IMR-90 (cell line): Measurements from ENCODE around the gene CNPY1. TPM values are rescaled to one million over a fixed set of nuclear protein-coding genes. Genes with fewer than 3 reads are reported as not detected.

Source experiments
- ATAC-seq: fragments of 200-7000 bp; cut with Tn5 transposase; 2 replicates; pipeline ENCODE4 v1.9.1; 2020; ENCODE audit warnings: low read depth, mild to moderate bottlenecking, moderate library complexity
- BruUV-seq: library from RNA; stranded (reverse); fragments of 400-500 nt; replicated peaks from 2 replicates; lab custom pipeline; 2021; lab: Mats Ljungman, UMichigan
- CTCF ChIA-PET: fragments of 300-600 bp; formaldehyde crosslinking; extraction: SDS; loops from one replicate; lab custom pipeline; 2021; ENCODE audit warnings: antibody characterized with exemption; lab: Yijun Ruan, JAX
- POLR2A ChIA-PET: fragments of 300-600 bp; sonication (Branson Sonifier 250); formaldehyde crosslinking; loops from one replicate; lab custom pipeline; 2022; ENCODE audit warnings: antibody characterized with exemption; ENCODE audit not compliant: unreplicated experiment; lab: Charles Lee
- DNase-seq: peaks from one replicate; pipeline ENCODE4 v3.0.0; 2013
- H2AFZ ChIP-seq: replicated peaks from 2 replicates; pipeline ENCODE3; 2013; ENCODE audit warnings: low read length, mild to moderate bottlenecking; ENCODE audit not compliant: poor library complexity
- H2AK5ac ChIP-seq: 2 replicates; pipeline ENCODE4 v1.6.1; 2013; ENCODE audit warnings: low read depth, low read length, inconsistent platforms
- H2AK9ac ChIP-seq: replicated peaks from 2 replicates; pipeline ENCODE3; 2013; ENCODE audit warnings: mild to moderate bottlenecking, low read depth, low read length, moderate library complexity; ENCODE audit not compliant: poor library complexity
- H2BK120ac ChIP-seq: 2 replicates; pipeline ENCODE4 v1.6.1; 2013; ENCODE audit warnings: low read depth, low read length, inconsistent platforms
- H2BK15ac ChIP-seq: 3 replicates; pipeline ENCODE4 v1.6.1; 2013; ENCODE audit warnings: low read depth, low read length, inconsistent platforms
- H2BK20ac ChIP-seq: 2 replicates; pipeline ENCODE4 v1.6.1; 2013; ENCODE audit warnings: low read depth, mild to moderate bottlenecking, inconsistent platforms, low read length, moderate library complexity
- H2BK5ac ChIP-seq: 2 replicates; pipeline ENCODE4 v1.6.1; 2013; ENCODE audit warnings: mild to moderate bottlenecking, low read depth, low read length, inconsistent platforms; ENCODE audit not compliant: poor library complexity, severe bottlenecking
- H3K14ac ChIP-seq: replicated peaks from 2 replicates; pipeline ENCODE4 v1.6.1; 2013; ENCODE audit warnings: low read depth, low read length, inconsistent platforms
- H3K18ac ChIP-seq: 2 replicates; pipeline ENCODE4 v1.6.1; 2013; ENCODE audit warnings: low read depth, low read length, control low read depth
- H3K23ac ChIP-seq: 2 replicates; pipeline ENCODE4 v1.6.1; 2013; ENCODE audit warnings: low read depth, low read length, inconsistent platforms
- H3K27ac ChIP-seq: 2 replicates; pipeline ENCODE4 v1.5.1; 2013; ENCODE audit warnings: mild to moderate bottlenecking, control low read depth, low read length; ENCODE audit not compliant: insufficient read depth
- H3K27me3 ChIP-seq: 2 replicates; pipeline ENCODE4 v1.6.1; 2013; ENCODE audit warnings: low read length; ENCODE audit not compliant: control insufficient read depth, insufficient read depth
- H3K36me3 ChIP-seq: 2 replicates; pipeline ENCODE4 v1.6.1; 2013; ENCODE audit warnings: low read length, mixed read lengths; ENCODE audit not compliant: control insufficient read depth, insufficient read depth
- H3K4ac ChIP-seq: 2 replicates; pipeline ENCODE4 v1.6.1; 2013; ENCODE audit warnings: low read depth, low read length, inconsistent platforms
- H3K4me1 ChIP-seq: 2 replicates; pipeline ENCODE4 v1.6.1; 2013; ENCODE audit warnings: low read length, mixed read lengths; ENCODE audit not compliant: control insufficient read depth, insufficient read depth
- H3K4me2 ChIP-seq: 2 replicates; pipeline ENCODE4 v1.6.1; 2013; ENCODE audit warnings: low read depth, mild to moderate bottlenecking, control low read depth, low read length, moderate library complexity
- H3K4me3 ChIP-seq: 2 replicates; pipeline ENCODE4 v1.5.1; 2013; ENCODE audit warnings: low read depth, mild to moderate bottlenecking, control low read depth, low read length, moderate library complexity; ENCODE audit not compliant: insufficient read depth
- H3K56ac ChIP-seq: 2 replicates; pipeline ENCODE4 v1.6.1; 2013; ENCODE audit warnings: low read length, inconsistent platforms; ENCODE audit not compliant: insufficient read depth; ENCODE audit errors: extremely low read depth
- H3K79me1 ChIP-seq, 2 experiments: 2 replicates each; pipeline ENCODE4 v1.6.1; 2013; ENCODE audit warnings: low read length in 2 of 2, inconsistent platforms in 1 of 2, low read depth in 1 of 2
- H3K9ac ChIP-seq: 2 replicates; pipeline ENCODE4 v1.6.1; 2013; ENCODE audit warnings: low read depth, low read length, control low read depth
- H3K9me1 ChIP-seq: 2 replicates; pipeline ENCODE4 v1.6.1; 2013; ENCODE audit warnings: low read length, inconsistent platforms; ENCODE audit not compliant: insufficient read depth
- H3K9me3 ChIP-seq: 2 replicates; pipeline ENCODE4 v1.6.1; 2013; ENCODE audit warnings: low read length; ENCODE audit not compliant: control insufficient read depth, insufficient read depth
- H4K20me1 ChIP-seq: 2 replicates; pipeline ENCODE4 v1.6.1; 2013; ENCODE audit warnings: low read length, inconsistent platforms; ENCODE audit not compliant: insufficient read depth
- H4K5ac ChIP-seq: 2 replicates; pipeline ENCODE4 v1.6.1; 2013; ENCODE audit warnings: mild to moderate bottlenecking, low read depth, low read length, control low read depth
- H4K8ac ChIP-seq, 2 experiments: 2 replicates each; pipeline ENCODE4 v1.6.1; 2013; ENCODE audit warnings: low read depth in 2 of 2, low read length in 2 of 2, control low read depth in 1 of 2, inconsistent platforms in 1 of 2
- H4K91ac ChIP-seq: 2 replicates; pipeline ENCODE4 v1.6.1; 2013; ENCODE audit warnings: low read depth, low read length, inconsistent platforms; ENCODE audit not compliant: insufficient read depth
- ELK1 ChIP-seq: fragments of 150-350 bp; IDR thresholded peaks from 2 replicates; pipeline ENCODE4 v1.6.1; 2016; ENCODE audit warnings: low read depth, mild to moderate bottlenecking, low read length, moderate library complexity, borderline replicate concordance
- NFE2L2 ChIP-seq: fragments of 150-350 bp; IDR thresholded peaks from 2 replicates; pipeline ENCODE4 v1.6.1; 2016; ENCODE audit warnings: low read depth, mild to moderate bottlenecking, low read length
- POLR2A ChIP-seq: IDR thresholded peaks from 2 replicates; pipeline ENCODE4 v1.6.1; 2012; ENCODE audit warnings: mild to moderate bottlenecking, low read depth, low read length
- WGBS, 2 experiments: methylation state at CpG; one replicate each; pipeline versions ENCODE4 v1.1.5 to v1.1.7; 2013; ENCODE audit warnings: missing lambda C conversion rate in 2 of 2; ENCODE audit not compliant: insufficient read length in 1 of 2; ENCODE audit errors: extremely low coverage in 2 of 2; 5-methylcytosine and 5-hydroxymethylcytosine counted together
- dilution Hi-C: fragments of 300-500 bp; cut with HindIII; formaldehyde crosslinking; loops from one replicate; pipeline ENCODE4 v1.14.3; 2018; ENCODE audit warnings: low sequenced_read_pairs; ENCODE audit not compliant: unreplicated experiment
- in situ Hi-C: fragments of 300-500 bp; cut with MboI; formaldehyde crosslinking; loops from 3 replicates; pipeline ENCODE4 v1.14.3; 2019; ENCODE audit warnings: low sequenced_read_pairs, inconsistent platforms, mixed read lengths
- intact Hi-C: fragments of 100-400 bp; cut with micrococcal nuclease; formaldehyde crosslinking; loops from 2 replicates; pipeline ENCODE4 v1.10.0; 2022
- polyA plus RNA-seq, 3 experiments: library from polyadenylated mRNA; depleted of rRNA; stranded (reverse); fragments of >200 nt; gene quantifications; 2 replicates each; pipeline ENCODE4 v1.2.3, GENCODE V29; 2012; ENCODE audit warnings: low replicate concordance in 1 of 3
- total RNA-seq: library from RNA; depleted of rRNA; stranded (reverse); fragments of >200 nt; gene quantifications from 2 replicates; pipeline ENCODE4 v1.2.3, GENCODE V29; 2012
- TF ChIP-seq, protein P1 (sequence below): conservative IDR thresholded peaks from 2 replicates; pipeline ENCODE4 v1.5.1; 2012; ENCODE audit warnings: mild to moderate bottlenecking, low read depth, low read length, improper control_type of control experiment

The CNPY1 gene
- total and polyA plus RNA-seq, 2 of the 4 experiments (the other 2 are of a cell fraction) = not detected

DNA sequence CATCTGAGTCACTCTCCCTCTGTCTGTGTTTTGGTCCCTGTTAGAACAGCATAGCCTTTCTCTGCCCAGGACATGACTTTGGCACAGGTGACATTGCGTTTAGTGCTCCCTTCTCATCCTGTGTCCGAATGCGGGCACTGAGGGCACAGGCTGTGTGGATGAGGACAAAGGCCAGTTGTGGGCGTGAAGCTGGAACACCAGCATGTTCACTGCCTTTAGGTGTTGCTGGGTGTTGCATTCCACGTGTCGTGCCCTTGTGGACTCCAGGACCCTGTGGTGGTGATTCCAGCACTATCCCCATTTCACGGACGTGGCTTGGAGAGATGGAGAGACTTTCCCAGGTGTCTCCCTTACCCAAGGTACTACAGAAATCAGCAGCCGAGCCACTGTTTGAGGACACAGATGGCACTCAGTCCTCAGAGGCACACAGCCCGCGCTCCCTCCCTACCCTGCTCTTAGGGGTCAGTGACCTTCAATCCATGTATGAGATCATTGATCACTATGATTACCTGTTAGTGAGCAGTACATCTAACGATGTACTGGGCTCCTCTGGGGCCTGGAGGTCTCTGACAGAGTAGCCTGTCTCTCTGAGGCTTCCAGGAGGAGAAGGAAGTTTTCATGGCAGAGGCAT is 917 bp upstream of the CNPY1 start:
- Histone ChIP-seq H2BK15ac (no peak overlapping the region), H3K9me3 (no peaks in the 10 kb centered on the region), H4K91ac (no peak overlapping the region), H3K18ac (no peak overlapping the region), H3K9me1 (no peaks in the 10 kb centered on the region), H4K20me1 (no peaks in the 10 kb centered on the region), H3K9ac (no peak overlapping the region), H3K56ac (no peak overlapping the region), H3K27me3 (no peaks in the 10 kb centered on the region; the same call in 1 of the 2 replicates), H2AK5ac (no peak overlapping the region), H2BK20ac (no peak overlapping the region), H3K23ac (no peak overlapping the region), H2BK5ac (no peak overlapping the region), H2AK9ac (no peak overlapping the region), H3K36me3 (no peaks in the 10 kb centered on the region), H3K4me1 (no peaks in the 10 kb centered on the region), H3K4me2 (no peak overlapping the region), H3K4me3 (no peak overlapping the region), H3K14ac (no peak overlapping the region), H4K5ac (no peak overlapping the region), H2AFZ (peak overlapping the region; percentile 48), H3K4ac (no peak overlapping the region), H3K79me1 (no peaks in the 10 kb centered on the region), H2BK120ac (no peak overlapping the region), H4K8ac (no peak overlapping the region), H3K27ac (no peak overlapping the region)
- CTCF ChIA-PET = no interaction called here
- ATAC-seq = no peak
- intact Hi-C loops (no loop called here), in situ Hi-C loops (no loop called here), dilution Hi-C loops (no loop called here)
- no CpG with 5 or more reads among the region's 12 CpGs for WGBS, 2 experiments
- POLR2A ChIA-PET = no interaction called here
- BruUV-seq = no TSS peak
- DNase-seq = no peak
- TF ChIP-seq POLR2A (no peak), NFE2L2 (no peak), ELK1 (no peak)
- TF ChIP-seq, protein P1, sequence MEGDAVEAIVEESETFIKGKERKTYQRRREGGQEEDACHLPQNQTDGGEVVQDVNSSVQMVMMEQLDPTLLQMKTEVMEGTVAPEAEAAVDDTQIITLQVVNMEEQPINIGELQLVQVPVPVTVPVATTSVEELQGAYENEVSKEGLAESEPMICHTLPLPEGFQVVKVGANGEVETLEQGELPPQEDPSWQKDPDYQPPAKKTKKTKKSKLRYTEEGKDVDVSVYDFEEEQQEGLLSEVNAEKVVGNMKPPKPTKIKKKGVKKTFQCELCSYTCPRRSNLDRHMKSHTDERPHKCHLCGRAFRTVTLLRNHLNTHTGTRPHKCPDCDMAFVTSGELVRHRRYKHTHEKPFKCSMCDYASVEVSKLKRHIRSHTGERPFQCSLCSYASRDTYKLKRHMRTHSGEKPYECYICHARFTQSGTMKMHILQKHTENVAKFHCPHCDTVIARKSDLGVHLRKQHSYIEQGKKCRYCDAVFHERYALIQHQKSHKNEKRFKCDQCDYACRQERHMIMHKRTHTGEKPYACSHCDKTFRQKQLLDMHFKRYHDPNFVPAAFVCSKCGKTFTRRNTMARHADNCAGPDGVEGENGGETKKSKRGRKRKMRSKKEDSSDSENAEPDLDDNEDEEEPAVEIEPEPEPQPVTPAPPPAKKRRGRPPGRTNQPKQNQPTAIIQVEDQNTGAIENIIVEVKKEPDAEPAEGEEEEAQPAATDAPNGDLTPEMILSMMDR = no peak
